CD4-positive, alpha-beta T cell treated with Interleukin-6 for 4 hours (primary cell): ENCODE data around the gene SCARF2.
"Not testable (repeated sequence)": the region's sequence is repeated elsewhere in the genome, so short reads cannot be mapped to it uniquely, and the experiment has no call there.

Source experiments
- DNase-seq: peaks from one replicate; pipeline ENCODE4 v3.0.0-alpha.2; 2020; ENCODE audit warnings: mixed read lengths

Gene SCARF2, protein sequence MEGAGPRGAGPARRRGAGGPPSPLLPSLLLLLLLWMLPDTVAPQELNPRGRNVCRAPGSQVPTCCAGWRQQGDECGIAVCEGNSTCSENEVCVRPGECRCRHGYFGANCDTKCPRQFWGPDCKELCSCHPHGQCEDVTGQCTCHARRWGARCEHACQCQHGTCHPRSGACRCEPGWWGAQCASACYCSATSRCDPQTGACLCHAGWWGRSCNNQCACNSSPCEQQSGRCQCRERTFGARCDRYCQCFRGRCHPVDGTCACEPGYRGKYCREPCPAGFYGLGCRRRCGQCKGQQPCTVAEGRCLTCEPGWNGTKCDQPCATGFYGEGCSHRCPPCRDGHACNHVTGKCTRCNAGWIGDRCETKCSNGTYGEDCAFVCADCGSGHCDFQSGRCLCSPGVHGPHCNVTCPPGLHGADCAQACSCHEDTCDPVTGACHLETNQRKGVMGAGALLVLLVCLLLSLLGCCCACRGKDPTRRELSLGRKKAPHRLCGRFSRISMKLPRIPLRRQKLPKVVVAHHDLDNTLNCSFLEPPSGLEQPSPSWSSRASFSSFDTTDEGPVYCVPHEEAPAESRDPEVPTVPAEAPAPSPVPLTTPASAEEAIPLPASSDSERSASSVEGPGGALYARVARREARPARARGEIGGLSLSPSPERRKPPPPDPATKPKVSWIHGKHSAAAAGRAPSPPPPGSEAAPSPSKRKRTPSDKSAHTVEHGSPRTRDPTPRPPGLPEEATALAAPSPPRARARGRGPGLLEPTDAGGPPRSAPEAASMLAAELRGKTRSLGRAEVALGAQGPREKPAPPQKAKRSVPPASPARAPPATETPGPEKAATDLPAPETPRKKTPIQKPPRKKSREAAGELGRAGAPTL

DNA sequence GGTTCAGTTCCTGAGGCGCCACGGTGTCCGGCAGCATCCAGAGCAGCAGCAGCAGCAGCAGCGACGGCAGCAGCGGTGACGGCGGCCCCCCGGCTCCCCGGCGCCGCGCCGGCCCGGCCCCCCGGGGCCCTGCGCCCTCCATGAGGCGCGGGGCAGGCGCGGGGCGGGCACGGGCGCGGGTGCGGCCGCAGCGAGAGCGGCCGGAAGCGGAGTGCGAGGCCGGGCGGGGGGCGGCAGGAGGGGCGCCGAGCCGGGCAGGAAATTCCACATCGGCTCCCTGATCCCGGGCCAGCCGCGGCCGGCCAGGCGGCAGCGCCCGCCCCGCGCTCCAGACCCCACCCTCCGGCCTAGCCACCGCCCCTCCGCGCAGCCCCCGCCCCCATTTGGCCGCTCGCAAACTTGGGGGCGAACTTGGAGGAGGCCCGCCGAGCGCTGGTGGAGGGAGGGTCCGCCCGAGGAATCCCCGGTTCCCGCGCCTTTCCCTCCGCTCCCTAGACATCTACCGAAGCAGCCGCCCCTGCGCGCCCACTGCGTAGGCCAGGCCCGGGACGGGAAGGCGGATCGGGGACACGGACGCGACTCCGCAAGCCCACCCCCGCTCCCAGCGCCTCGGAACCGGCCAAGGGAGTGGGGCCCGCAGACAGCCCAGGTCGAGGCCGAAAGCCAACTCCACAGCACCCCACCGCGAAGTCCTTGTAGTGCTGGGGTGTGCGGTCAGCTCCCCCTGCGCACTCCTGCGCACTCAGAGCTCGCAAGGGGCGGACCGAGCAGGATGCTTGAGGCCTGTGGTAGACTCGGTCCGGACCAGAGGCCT lies at the start of gene SCARF2:
TSS of gene SCARF2 (minus strand) at position 213 of the 814 bp plus-strand sequence. CDS start at position 142, 71 bp downstream.
- DNase-seq, result no peak

- DNase-seq, result no peak
Measured at GRCh38 chr22:20486229-20486628, 48.6 kb upstream of the SCARF2 start.

DNA sequence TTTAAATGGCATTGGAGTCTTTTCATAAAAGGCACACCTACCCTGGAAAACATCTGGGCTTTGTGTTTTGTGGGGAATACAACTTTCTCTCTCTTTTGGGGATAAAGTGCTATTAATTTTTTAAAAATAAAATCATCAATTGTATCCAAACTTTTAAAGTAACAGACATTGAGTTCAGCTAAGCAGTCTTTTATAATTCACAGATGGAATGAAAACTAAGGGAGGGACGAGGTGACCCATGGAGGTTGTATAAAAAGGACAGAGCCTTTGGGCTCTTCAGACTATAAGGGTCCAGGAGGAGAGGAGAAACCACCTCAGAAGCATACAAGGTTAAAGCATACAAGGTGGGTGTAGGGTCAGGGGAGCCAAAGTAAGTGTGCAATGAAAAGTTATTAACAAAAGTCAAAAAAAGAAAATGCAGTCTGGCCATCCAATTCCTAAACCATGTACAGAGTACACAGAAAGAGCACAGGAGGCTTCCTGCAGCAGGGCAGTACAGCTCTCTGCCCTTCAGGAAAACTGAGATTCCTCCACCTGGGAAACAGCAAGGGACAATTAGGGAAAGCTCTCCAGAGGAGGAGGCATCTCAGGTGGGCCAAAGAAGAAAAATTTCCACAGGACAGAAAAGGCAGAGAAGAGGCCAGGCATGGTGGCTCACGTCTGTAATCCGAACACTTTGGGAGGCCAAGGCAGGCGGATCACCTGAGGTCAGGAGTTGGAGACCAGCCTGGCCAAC lies 47.5 kb upstream of the SCARF2 start:
- DNase-seq, result no peak

- no peak for DNase-seq
Measured at GRCh38 chr22:20483771-20484170, 46.1 kb upstream of the SCARF2 start.

GRCh38 chr22:20483143-20483506 lies 45.5 kb upstream of the SCARF2 start:
- not testable (repeated sequence) for DNase-seq

- DNase-seq, result no peak
Measured at GRCh38 chr22:20479612-20480196, 42.1 kb upstream of the SCARF2 start.

GRCh38 chr22:20478059-20478458 lies 40.4 kb upstream of the SCARF2 start:
- DNase-seq, result not testable (repeated sequence)

DNA sequence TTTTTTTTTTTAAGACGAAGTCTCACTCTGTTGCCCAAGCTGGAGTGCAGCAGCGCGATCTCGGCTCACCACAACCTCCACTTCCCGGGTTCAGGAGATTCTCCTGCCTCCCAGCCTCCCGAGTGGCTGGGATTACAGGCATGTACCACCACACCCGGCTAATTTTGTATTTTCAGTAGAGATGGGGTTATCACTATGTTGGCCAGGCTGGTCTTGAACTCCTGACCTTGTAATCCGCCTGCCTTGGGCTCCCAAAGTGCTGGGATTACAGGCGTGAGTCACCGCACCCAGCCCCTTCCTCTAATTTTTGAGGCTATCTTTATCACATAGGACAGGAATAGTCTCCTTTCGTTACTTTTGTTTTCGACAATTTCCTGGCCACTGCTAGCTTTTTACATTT lies 37.9 kb upstream of the SCARF2 start:
- not testable (repeated sequence) for DNase-seq

GRCh38 chr22:20475115-20475436 lies 37.5 kb upstream of the SCARF2 start:
- DNase-seq, result no peak

DNA sequence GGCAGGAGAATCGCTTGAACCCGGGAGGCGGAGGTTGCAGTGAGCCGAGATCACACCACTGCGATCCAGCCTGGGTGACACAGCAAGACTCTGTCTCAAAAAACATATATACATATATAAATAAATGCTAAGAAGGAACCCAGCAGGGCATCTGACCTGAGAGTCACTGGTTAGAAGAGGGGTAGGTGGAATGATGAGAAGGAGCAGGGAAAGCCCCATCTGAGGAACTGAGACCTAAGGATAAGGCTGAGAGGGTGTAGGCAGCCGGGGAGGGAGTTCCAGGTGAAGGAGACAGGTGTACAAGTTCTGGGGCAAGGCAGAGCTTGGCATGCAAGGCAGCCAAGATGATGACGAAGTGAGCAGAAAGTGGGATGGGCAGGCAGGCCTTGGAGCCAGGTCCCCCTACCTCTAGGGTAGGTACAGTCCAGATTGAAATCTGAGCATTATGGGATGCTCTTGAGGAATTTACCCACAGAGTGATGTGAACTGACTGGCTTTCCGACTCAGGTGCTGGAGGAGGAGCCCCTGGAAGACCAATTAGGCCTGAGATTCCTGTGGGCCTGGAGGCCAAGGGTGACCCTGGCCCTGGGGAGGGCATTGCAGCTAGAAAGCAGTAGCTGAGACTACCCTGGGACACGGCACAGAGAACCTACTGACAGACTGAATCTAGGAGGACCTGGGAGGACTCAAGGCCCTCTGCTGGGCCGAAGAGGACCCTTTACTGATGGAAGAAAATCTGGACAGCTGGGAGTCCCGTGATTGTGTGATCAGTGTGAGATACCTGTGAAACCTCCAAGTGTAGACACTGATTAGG lies 35.2 kb upstream of the SCARF2 start:
- no peak for DNase-seq

GRCh38 chr22:20471126-20471833 lies 33.7 kb upstream of the SCARF2 start:
- no peak for DNase-seq

- DNase-seq, result not testable (repeated sequence)
Measured at GRCh38 chr22:20470525-20470924, 32.9 kb upstream of the SCARF2 start.

DNA sequence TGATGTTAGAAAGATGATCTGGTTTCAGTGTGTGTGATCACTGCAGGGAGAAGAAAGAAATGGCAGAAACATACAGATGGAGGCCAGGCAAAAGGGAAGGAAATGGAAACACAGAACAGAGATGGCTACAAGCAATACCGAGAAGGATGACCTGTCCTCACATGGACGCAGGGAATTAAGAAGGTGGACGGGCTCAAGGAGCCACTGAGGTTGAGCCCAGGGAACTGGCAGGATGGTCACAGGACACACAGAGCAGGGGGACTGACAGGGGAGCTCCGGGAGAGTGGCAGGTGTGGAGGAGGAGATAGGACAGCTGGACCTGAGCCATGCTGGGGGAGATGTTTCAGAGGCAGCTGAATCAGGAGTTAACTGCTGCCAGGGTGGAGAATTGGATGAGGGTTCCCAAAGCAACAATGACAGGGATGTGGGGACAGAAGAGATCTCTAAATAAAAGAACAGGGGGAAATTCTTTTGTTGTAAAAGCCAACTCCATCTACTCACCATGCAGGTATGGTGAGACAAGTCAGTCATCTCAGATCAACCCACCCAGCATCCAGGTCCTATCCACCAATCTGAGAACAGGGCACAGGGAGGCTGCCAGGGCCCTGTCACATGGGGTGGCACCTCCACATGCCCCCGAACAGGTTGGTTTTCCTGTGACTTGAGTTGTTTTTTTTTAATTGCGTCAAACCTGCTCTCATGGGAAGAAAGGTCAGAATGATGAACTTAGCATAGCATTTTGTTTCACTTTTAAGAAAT lies 31.7 kb upstream of the SCARF2 start:
- no peak for DNase-seq

DNA sequence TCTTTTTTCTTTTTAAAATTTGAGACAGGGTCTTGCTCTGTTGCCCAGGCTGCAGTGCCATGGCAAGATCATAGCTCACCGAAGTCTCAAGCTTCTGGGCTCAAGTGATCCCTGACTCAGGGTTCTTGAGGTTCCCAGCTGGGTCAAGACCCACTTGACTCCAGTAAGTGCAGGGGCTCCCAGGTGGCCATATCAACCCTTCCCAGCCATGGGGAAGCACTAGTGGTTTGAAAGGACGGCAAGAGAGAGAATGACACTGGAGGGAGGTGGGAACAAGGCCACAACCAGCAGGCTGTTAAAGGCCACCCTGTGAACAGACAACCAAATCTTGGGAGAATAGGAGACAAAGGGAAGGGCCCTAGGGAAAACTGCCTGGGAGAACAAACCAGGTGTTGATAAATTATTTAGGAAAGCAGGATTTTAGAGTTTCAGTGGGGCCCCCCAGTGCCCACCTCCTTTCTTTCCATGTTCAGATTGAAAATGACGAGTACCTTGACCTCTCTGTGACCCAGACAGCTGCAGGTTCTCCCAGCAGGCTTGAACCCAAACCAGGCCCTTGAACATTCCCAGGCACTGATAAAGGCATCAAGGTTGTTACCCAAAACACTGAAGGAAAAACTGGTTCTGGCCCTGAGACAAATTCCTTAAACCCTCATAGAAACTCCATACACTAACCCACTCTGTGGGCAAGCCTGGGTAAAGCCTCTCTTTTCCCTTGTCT lies 29.2 kb upstream of the SCARF2 start:
- no peak for DNase-seq

DNA sequence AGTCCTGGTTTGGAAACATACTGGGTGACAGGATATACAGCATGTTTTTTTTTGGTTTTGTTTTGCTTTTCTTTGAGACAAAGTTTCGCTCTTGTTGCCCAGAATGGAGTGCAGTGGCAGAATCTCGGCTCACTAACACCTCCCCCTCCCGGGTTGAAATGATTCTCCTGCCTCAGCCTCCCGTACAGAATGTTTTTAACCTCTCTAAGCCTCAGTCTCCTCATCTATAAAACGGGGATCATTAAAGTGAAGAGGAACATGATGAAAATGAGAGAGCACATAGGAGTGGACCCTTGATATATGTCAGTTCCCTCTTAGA lies 28.1 kb upstream of the SCARF2 start:
- peak; percentile 37 for DNase-seq

DNA sequence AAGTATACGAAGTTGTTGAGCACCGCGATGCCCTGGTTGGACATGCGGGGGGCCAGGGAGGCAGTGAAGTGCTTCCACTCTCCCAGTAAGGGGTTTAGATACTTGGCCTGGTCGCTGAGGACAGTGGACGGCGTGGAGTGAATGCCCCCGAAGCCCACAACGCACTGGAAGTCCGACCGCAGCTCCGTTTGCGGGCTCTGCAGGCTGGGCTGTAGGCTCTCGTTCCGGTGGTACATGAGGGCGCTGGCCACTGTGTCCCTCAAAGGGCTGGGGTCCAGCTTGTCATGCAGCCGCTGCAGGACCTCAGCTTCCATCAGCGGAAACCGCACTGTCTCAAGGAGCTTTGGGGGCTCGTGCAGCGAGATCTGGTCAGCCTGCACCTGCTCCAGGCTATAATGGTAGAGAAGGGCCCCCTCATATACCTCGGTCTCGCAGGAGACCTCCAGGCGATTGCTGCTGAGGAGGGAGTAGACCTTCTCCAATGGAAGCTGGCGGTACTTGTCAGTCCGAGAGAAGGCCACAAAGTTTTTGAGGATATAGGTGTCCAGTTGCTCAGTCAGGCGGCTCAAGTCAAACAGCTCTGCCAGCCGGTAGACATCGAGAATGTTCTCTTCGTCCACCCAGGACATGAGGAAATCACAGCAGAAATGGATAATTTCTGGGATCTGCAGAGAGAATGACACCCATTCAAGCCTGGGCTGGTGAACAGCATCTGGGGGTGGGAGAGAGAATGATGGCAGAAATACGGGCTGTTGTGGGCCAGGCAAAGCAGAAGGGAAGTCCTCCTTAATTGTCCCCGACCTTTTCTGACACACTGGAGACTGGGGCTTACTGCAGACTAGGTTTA lies 27.5 kb upstream of the SCARF2 start:
- DNase-seq, result no peak

- DNase-seq, result peak; percentile 80
Measured at GRCh38 chr22:20464096-20464614, 26.5 kb upstream of the SCARF2 start.
